Osteocyte (in vitro differentiated cells): ENCODE data around the gene PTPN23. TPM values are rescaled to one million over a fixed set of nuclear protein-coding genes. Genes with fewer than 3 reads are reported as not detected.

ENCODE experiments used
- DNase-seq: peaks from one replicate; pipeline ENCODE4 v3.0.0; 2021; ENCODE audit warnings: mixed read lengths; ENCODE audit not compliant: unreplicated experiment; ENCODE audit errors: extremely low spot score
- H3K27ac Mint-ChIP-seq: one replicate; pipeline ENCODE4 v1.8.0; 2021; ENCODE audit warnings: mild to moderate bottlenecking, mixed read lengths; ENCODE audit not compliant: unreplicated experiment
- H3K27me3 Mint-ChIP-seq: one replicate; pipeline ENCODE4 v1.8.0; 2021; ENCODE audit warnings: mixed read lengths; ENCODE audit not compliant: unreplicated experiment
- H3K36me3 Mint-ChIP-seq: one replicate; pipeline ENCODE4 v1.8.0; 2021; ENCODE audit warnings: mixed read lengths; ENCODE audit not compliant: unreplicated experiment
- H3K4me1 Mint-ChIP-seq: one replicate; pipeline ENCODE4 v1.8.0; 2021; ENCODE audit warnings: mixed read lengths; ENCODE audit not compliant: unreplicated experiment
- H3K4me3 Mint-ChIP-seq: one replicate; pipeline ENCODE4 v1.8.0; 2021; ENCODE audit warnings: mild to moderate bottlenecking, moderate library complexity, mixed read lengths; ENCODE audit not compliant: unreplicated experiment
- H3K9me3 Mint-ChIP-seq: one replicate; pipeline ENCODE4 v1.8.0; 2021; ENCODE audit warnings: mixed read lengths; ENCODE audit not compliant: unreplicated experiment
- total RNA-seq: library from RNA; stranded (reverse); gene quantifications from 2 replicates; pipeline ENCODE4 v1.2.1, GENCODE V29; 2021
- TF ChIP-seq, protein P1 (sequence below): fragments of 200-600 bp; sonication (generic); IDR thresholded peaks from 2 replicates; pipeline ENCODE4 v1.5.0; 2021; ENCODE audit warnings: antibody characterized with exemption, mild to moderate bottlenecking, moderate library complexity

PTPN23 gene
- total RNA-seq, 1 donor from 2014 or later, result 57.7 TPM

DNA sequence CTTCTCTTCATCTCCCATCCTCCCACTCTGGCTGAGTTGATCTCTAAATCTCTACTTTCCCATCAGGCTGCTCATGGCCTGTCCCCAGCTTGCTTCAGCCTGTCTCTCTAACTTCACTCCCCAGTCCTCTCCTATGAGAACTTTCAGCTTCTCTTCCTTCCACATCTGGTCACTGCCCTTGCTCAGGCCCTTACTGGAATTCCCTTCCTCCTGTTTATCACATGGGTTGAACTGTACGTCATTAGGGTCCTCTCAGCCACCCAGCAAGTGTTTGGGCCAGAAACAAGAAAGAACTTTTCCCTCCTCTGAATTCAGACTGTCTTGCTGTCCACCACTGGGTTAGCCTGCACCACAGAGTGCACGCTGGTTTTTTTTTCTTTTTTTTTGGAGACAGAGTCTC, 5.0 kb downstream of the PTPN23 start:
- Mint-ChIP-seq H3K27ac (peak overlapping the region; percentile 42), H3K27me3 (no peaks in the 10 kb centered on the region), H3K9me3 (no peaks in the 10 kb centered on the region), H3K4me3 (no peak overlapping the region), H3K4me1 (peaks cover 23% of the 10 kb centered on the region), H3K36me3 (peaks cover 14% of the 10 kb centered on the region)
- no peak for DNase-seq
- TF ChIP-seq, protein P1, sequence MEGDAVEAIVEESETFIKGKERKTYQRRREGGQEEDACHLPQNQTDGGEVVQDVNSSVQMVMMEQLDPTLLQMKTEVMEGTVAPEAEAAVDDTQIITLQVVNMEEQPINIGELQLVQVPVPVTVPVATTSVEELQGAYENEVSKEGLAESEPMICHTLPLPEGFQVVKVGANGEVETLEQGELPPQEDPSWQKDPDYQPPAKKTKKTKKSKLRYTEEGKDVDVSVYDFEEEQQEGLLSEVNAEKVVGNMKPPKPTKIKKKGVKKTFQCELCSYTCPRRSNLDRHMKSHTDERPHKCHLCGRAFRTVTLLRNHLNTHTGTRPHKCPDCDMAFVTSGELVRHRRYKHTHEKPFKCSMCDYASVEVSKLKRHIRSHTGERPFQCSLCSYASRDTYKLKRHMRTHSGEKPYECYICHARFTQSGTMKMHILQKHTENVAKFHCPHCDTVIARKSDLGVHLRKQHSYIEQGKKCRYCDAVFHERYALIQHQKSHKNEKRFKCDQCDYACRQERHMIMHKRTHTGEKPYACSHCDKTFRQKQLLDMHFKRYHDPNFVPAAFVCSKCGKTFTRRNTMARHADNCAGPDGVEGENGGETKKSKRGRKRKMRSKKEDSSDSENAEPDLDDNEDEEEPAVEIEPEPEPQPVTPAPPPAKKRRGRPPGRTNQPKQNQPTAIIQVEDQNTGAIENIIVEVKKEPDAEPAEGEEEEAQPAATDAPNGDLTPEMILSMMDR, result no peak

- no peaks in the 10 kb centered on the region for H3K27me3 Mint-ChIP-seq
- H3K36me3 Mint-ChIP-seq, result peaks cover 9% of the 10 kb centered on the region
- peaks cover 30% of the 10 kb centered on the region for H3K4me1 Mint-ChIP-seq
- H3K9me3 Mint-ChIP-seq, result no peaks in the 10 kb centered on the region
- peak overlapping the region; percentile 52 for H3K27ac Mint-ChIP-seq
- no peak for DNase-seq
- no peak overlapping the region for H3K4me3 Mint-ChIP-seq
- TF ChIP-seq, protein P1, result no peak
These were observed 12.1 kb downstream of the PTPN23 start for GRCh38 chr3:47392933-47393332.

DNA sequence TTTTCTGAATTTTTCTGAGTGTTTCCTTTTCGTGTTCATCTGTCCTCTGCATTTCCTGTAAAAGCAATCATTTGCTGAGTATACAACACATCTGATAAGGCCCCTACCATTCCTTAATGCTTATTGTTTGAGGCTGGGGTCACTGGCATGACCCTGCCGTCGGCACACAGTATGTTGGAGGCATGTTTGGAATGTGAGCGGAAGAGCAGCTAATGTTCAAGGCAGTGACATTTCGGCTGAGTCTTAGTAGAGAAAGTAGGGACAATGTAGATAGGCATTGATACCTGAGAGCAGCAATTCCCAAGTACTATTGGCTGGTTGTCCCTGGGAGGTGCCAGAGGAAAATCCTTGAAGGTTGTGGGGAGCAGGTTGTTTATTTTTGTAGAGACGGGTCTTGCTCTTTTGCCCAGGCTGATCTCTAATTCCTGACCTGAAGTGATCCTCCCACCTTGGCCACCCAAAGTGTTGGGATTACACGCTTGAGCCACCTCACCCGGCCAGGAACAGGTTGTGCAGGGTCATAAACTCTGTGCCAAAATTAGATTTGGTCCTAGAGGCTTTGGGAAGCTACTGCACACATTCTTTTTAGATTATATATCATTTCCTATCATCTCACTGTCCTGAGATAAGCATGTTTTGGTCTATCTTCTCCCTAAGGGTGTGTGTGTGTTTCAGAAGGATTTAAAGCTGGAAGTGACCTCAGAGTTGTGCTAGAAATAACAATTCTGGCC, 13.5 kb downstream of the PTPN23 start:
- H3K36me3 Mint-ChIP-seq, result peaks cover 9% of the 10 kb centered on the region
- H3K27ac Mint-ChIP-seq, result peak overlapping the region; percentile 68
- TF ChIP-seq, protein P1, result no peak
- H3K4me3 Mint-ChIP-seq, result no peak overlapping the region
- DNase-seq, result no peak
- no peaks in the 10 kb centered on the region for H3K9me3 Mint-ChIP-seq
- H3K4me1 Mint-ChIP-seq, result peaks cover 30% of the 10 kb centered on the region
- H3K27me3 Mint-ChIP-seq, result no peaks in the 10 kb centered on the region

GRCh38 chr3:47394881-47395280, 14.1 kb downstream of the PTPN23 start:
- H3K4me1 Mint-ChIP-seq, result peaks cover 30% of the 10 kb centered on the region
- no peaks in the 10 kb centered on the region for H3K9me3 Mint-ChIP-seq
- no peak overlapping the region for H3K4me3 Mint-ChIP-seq
- DNase-seq, result no peak
- no peaks in the 10 kb centered on the region for H3K27me3 Mint-ChIP-seq
- H3K27ac Mint-ChIP-seq, result peak overlapping the region; percentile 61
- TF ChIP-seq, protein P1, result no peak
- peaks cover 10% of the 10 kb centered on the region for H3K36me3 Mint-ChIP-seq

GRCh38 chr3:47398228-47398627, 17.4 kb downstream of the PTPN23 start:
- no peak overlapping the region for H3K4me3 Mint-ChIP-seq
- H3K4me1 Mint-ChIP-seq, result peaks cover 19% of the 10 kb centered on the region
- H3K36me3 Mint-ChIP-seq, result peaks cover 10% of the 10 kb centered on the region
- DNase-seq, result no peak
- no peaks in the 10 kb centered on the region for H3K9me3 Mint-ChIP-seq
- H3K27me3 Mint-ChIP-seq, result no peaks in the 10 kb centered on the region
- TF ChIP-seq, protein P1, result no peak
- H3K27ac Mint-ChIP-seq, result no peak overlapping the region
